NCI-H2029 treated with DMSO at 0.1 percent for 48 hours (cell line): ENCODE measurements around the gene FXYD5.

Source experiments
- DNase-seq: peaks from one replicate; lab custom pipeline; 2025; lab: John Stamatoyannopoulos, UW

Gene FXYD5

GRCh38 chr19:35154525-35155406, at the start of gene FXYD5:
Gene FXYD5 (plus strand): TSS chr19:35154735. CDS start chr19:35155551, 816 bp downstream.
- DNase-seq = no peak

DNA sequence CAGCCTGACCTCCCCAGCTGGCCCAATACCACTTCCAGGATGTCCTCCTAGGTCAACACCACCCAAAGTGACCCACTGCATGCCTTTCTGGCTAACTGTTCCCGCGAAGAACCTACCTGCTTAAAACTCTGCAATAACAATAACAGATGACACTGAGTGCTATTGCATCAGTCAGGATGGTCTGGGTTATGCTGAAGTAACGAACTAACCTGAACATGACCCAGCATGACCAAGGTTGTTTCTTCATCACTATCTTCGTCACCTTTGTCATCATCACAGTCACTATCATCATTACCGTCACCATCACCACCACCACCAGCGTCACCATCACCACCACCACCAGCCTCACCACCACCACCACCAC, 49.5 kb upstream of the FXYD5 start:
- no peak for DNase-seq

DNA sequence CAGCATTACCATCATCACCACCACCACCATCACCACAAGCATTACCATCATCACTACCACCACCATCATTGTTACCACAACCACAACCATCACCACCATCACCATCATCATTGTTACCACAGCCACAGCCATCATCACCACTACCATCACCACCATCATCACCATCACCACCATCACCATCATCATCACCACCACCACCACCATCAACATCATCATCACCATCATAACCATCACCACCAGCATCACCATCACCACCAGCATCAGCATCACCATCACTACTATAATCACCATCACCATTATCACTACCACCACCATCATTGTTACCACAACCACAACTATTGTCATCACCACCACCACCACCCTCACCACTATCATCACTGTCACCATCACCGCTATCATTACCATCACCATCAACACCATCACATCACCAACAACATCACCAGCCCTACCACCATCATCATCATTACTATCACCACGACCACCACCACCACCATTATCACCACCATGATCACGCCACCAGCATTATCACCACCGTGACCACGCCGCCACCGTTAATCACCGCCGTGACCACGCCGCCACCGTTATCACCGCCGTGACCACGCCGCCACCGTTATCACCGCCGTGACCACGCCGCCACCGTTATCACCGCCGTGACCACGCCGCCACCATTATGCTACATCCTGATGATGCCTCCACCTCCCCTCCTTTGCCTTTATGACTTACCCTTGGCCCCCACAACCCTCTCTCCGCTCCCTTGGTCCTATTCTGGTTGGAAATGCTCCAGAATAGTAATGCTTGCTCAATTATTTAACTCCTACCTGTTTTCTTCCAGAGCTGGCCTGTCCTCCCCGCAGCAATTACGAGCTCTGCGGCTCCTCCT, 48.9 kb upstream of the FXYD5 start:
- no peak for DNase-seq

DNA sequence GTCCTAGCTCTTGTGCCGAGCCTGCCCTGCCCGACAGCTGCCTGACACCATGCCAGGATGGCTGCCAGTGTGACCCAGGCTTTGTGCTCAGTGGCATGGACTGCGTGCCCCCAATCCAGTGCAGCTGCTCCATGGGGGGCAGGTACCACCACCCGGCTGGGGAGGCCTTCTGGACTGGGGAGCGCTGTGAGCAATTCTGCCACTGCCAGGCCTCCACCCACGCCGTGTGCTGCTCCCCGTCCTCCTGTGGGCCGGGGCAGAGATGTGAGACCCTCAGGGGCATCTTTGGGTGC, 48.3 kb upstream of the FXYD5 start:
- no peak for DNase-seq

DNA sequence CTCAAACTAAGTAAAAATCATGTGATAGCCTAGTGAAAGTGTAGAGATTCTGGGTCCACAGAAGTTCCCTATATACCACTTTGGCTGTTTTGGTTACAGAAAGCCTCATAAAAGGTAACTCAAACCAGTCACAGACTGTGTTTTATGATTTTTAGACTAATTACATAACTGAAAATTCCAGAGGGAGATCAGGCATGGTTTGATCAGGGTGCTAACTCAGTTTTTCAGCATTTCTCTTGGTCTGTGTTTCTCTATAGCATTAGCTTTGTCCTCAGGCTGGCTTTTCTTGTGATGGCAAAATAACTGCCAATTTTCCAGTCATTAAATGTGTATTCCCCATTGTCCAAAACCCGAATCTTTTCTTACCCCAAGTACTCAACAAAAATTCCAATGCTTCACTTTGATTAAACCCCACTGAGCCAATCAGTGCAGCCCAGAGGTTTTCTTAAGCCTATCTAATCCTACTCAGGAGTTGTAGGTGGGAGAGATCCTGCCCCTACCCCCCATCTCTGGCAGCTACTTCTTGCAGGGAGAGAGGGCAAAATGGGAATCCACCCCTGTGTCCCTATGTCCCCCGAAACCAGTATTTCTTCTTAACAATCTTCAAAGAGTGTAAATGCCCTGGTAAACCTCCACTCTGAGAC, 47.5 kb upstream of the FXYD5 start:
- DNase-seq = no peak

DNA sequence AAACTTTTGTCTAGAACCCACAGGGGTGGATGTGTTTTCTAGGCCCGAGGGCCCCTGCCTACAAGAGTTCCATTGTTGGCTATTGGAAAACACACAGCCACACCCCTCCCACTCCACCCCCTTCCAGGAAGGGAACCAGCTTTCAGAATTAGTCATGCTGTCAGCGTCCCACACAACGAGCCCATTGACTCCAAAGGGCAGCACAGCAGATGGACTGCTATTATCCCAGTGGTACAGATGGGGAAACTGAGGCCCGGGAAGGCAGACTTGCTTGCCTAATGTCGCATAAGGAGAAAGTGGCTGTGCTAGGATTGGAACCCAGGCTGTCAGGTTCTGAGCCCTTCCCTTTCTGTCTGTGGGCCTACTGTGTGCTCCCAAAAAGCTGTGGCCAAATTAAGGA, 47.0 kb upstream of the FXYD5 start:
- no peak for DNase-seq

GRCh38 chr19:35108730-35109129, 45.8 kb upstream of the FXYD5 start:
- DNase-seq = no peak

DNA sequence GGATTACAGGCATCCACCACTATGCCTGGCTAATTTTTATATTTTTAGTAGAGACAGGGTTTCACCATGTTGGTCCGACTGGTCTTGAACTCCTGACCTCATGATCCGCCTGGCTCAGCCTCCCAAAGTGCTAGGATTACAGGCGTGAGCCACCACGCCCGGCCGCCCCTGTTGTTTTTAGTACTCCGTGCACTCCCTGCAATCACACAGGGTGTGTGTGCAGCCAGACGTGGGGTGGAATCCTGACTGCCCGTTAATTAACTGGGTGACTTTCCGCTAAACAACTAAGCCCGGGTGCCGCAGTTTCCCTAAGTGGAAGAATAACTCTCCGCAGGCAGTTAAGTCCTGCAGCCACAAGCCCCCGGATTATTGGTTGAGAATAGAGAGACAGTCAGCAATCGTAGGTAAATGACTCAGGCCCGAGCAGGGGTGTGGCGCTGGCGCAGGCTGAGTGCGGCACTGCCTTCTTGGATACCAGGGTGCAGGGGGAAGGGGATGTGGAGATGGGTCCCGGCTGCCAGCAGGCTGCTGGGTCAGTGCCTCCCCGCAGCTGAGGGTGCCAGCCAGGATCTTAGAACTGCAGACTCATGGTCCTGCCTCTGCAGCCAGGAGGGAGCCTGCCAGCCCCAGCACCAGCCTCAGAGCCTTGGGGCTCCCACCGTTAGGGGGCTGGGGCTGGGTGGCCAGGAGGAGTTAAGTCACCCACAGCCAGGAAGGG, 45.0 kb upstream of the FXYD5 start:
- DNase-seq = no peak

DNA sequence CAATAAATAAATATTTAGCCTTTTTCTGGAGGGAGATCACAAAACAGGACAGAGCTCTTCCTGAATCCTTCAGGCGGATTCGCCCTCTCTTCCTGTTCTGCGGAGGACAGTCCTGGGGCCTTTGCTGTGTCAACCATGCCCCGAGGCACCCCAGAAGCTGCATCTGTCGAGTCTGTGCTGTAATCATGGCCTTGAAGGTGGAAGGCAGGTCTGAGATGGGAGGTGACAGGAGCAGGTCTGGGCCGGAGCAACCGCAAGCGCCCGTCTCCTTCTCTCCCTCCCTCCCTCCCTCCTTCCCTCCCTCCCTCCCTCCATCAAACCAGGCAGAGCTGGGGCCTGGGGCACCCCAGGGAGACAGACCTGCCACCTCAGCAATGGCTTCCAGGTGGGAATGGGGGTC, 43.6 kb upstream of the FXYD5 start:
- no peak for DNase-seq

DNA sequence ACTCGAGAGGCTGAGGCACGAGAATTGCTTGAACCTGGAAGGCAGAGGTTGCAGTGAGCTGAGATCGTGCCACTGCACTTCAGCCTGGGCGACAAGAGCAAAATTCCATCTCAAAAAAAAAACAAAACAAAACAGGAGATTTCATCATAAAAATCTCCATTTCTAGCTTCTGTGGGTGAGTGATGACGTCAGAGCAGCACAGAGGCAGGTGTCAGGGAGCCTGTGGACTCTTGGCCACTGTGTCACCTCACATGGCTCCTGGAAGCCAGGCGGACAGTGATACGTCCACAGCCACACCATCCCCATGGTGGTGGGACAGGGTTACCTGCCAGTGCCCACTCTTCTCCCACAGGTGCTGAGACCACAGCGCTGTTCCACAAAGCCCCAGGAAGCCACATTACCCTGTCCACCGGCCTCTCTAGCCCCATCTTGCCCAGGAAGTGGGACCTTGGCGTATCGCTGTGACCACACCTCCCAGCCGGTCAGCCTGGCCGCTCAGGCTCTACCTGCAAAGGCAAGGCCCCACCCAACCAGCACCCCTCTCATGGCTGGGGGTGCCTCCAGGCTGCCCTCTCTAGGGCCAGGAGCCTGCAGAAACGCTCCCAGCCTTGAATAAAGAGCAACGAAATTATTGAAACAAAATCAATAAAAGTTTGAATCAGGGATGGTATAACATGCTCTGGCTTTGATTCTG, 41.4 kb upstream of the FXYD5 start:
- DNase-seq = no peak

DNA sequence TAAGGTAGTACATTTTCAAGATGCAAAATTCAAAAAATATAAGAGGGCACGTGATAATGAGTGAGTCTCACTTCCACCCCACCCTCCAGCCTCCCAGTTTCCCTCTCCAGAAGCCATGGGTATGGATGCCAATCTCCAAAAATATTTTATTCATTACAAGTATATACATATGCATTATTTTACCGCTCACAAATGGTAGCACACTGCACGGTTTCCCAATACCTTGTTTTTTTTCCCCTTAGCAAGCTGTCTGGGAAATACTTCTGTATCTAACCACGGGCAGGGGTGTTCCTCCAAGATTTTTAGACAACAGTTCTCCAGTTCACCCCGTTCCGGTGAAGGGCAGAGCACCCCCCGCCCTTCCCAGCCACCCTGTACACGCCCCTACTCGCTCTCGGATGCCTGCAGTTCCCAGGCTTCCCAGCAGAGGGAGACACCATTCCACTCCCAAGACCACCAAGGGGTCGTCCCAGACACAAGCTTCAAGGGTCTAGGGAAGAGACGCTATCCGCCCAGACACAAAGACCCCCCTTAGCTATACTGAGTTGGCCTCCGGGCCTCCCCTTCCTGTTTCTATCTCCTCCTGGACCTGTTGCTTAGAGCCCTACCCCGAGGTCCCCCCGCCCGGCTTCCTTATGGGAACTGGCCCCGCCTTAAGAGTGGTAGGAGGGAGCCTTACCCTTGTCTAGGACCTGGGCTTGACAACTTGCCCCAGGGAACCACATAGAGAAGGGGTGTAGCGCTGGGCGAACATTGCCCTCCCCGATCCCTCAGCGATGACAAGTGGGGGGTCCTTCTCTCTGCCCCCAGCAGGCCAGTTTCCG, 40.0 kb upstream of the FXYD5 start:
- no peak for DNase-seq

DNA sequence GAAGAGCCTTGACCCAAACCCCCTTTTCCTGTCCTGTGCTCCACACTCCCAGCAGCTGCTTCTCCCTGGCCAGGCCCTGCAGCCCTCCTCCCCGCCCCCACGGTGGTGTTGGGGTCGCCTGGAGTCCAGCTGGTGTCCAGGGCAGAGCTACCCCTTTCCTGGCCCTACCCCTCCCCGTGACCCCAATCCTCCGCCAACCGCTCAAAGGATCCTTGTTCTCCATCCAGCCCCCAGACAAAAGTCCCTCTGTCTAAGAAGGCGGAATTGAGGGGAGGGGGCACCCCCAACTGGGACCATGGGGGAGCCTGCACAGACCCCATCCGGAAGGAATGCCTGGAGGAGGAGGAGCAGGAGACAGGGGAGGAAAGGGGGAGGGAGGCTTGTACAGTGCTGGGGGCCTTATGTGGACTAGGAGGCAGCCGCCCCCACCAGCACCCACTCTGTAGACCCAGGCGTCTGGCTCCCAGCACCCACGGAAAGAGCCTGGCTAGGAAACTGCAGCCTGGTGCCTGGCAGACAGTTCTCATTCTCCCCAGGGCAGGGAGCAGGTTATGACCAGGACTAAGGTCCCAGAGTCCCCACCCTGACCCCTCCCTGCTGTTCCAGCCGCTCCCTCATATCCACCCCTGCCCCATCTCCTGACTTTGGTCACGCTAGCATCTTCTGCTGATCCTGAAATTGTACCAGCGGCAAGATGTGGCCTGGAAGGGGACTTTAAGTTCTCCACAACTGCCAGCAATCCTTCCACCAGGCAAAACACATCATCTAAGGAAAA, 39.2 kb upstream of the FXYD5 start, which contains the start of gene FXYD3:
Gene FXYD3 (plus strand): TSS at position 647 of the 775 bp plus-strand sequence. CDS start 3,554 bp downstream, outside the sequence.
- no peak for DNase-seq

- no peak for DNase-seq
Measured at GRCh38 chr19:35116072-35116801, 38.3 kb upstream of the FXYD5 start.

DNA sequence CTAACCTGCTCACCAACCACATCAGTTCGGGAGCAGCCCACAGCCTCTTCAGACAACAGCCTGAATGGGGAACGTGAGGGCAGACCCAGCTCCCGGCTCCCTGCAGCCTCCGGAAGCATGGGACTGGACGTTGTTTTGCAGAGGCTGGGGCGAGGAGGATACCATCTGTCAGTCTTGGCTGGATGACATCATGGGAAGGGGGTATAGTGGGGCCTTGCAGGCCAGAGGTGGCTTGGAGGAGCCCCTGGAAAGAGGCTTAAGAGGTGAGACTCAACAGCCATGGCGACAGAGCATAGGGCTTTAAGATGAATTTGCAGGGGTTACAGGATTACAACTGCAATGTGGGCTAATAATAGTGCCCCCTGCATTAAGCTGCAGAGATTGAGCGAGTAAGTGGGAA, 37.4 kb upstream of the FXYD5 start:
- DNase-seq = no peak

DNA sequence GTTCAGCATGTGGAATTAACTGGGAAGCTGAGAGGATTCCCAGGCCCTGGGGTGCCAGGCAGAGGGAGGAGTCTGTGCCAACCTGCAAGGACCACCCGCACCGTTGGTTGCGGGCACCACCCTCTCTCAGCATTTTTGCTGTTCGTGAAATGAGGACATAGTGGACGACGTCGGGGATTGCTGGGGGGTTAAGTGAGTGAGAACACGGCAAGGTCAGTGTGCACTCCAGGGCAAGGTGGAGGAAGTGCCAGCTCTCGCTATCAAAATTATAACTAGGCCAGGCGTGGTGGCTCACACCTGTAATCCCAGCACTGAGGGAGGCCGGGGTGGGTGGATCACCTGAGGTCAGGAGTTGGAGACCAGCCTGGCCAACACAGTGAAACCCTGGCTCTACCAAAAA, 36.7 kb upstream of the FXYD5 start:
- DNase-seq = no peak

DNA sequence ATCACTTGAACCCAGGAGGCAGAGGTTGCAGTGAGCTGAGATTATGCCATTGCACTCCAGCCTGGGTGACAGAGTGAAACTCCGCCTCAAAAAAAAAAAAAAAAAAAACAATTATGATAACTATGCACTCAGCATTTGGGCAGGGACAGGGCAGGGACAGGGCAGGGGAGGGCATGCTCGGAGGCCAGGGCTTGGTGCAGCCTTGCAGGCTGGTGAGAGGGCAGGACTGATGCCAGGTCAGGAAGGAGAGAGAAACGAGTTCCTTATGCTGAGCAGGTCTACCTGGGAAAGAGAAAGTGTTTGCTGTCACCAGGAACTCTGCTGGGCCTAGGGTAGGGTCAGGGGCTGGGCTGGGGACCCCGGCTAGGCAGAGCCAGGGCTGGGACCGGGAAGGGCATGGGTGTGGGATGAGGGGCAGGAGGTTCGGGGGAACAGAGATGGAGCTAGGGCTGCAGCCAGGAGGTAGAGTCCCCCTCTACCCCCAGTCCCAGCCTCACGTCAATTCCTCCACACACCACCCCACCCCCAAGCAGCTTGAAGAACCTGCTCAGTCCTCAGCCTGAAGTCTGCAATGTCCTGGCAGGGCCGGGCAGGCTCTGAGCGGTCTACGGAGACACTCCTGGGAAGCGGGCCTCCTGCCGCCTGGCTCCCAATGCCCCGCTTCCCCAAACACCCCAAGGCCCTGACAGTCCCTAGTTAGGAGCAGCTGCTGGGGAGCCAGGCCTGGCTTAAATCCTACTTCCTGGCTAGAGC, 36.1 kb upstream of the FXYD5 start:
- DNase-seq = no peak

DNA sequence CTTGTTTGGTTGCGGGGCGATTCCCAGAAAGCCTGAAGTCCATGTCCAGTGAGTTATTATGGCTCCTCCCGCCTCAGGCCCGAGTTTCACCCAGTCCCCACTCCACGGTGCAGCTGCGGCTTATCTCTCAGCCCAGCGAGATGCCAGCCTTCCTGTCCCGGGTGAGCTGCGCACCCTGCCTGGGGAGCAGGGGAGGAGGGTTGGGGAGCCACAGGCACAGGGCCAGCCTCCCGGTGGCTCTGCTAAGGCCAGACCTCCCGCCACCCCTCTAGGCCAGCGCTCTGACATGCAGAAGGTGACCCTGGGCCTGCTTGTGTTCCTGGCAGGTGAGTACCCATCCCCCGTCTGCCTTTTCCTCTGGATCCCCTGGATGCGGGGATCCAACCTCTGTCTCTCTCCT, 35.4 kb upstream of the FXYD5 start:
- no peak for DNase-seq

- no peak for DNase-seq
Measured at GRCh38 chr19:35119578-35120155, 34.9 kb upstream of the FXYD5 start.
